IPS-NIHi7 (cell line): ENCODE data around the gene MEGF11.
A peak's percentile ranks its signal among the peaks of the same experiment; 100 is the strongest.

Experiments used
- DNase-seq: peaks from one replicate; pipeline ENCODE4 v3.0.0; 2012; ENCODE audit warnings: mixed read lengths; ENCODE audit errors: extremely low spot score

The MEGF11 gene

DNA sequence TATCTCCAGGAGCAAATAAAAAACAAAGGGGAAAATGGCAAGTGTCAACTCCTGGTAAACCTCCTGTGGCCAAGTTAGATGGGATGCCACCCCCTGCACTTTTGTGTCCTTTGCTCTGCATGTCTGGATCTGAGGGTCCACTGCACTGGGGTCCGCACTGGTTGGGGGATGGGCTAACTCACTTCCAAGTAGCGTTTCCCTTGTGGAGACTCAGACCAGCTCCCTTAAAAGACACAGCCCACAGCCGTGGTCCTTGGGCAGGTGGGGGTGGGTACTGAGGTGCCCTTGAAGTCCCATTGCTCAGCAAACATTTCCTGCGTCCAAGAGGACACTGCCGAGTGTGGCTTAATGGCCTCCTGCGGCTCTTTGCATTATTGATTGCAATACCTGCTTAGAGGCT is 188.2 kb downstream of the MEGF11 start:
- no peak for DNase-seq

GRCh38 chr15:66063147-66063546 is 190.4 kb downstream of the MEGF11 start:
- no peak for DNase-seq

- DNase-seq: no peak
Measured at GRCh38 chr15:66057089-66057488, 196.5 kb downstream of the MEGF11 start.

GRCh38 chr15:66053991-66054390 is 199.6 kb downstream of the MEGF11 start:
- no peak for DNase-seq

DNA sequence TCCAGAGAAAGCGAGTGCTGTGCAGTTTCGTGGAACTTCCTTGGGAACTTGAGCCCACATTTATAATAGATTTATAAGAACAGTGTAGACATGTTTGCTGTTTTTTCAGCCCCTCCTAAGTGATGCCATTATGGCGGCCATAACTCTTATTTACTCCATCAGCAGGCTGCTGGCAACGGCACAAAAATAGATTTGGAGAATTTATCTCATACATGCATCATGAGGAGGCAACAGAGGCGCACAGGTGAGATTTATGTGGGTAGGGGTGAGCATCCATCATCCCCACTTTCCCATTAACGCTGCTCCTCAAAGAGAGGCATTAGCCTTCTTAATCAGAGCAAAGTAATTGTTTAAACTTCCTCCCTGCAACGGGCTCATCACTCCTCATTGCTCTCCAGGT is 201.7 kb downstream of the MEGF11 start:
- no peak for DNase-seq

DNA sequence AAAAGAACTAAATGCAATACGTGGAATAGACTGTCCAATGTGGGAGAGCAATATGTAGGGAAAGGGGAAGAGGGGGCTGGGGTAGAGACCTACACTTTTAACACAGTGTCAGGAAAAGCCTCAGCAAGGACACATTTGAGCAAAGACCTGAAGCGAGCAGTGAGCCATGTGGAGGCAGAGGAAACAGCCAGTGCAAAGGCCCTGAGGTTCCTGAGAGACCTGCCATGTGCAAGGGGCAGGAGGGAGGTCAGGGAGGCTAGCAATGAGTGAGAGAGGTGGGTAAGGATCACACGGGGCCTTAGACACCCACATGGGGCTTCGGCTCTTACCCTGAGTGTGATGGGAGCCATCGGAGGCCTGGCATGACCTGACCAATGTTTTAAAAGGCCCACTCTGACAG is 203.3 kb downstream of the MEGF11 start:
- DNase-seq: no peak

GRCh38 chr15:66049353-66049752 is 204.2 kb downstream of the MEGF11 start:
- no peak for DNase-seq

GRCh38 chr15:66047321-66048024 is 206.1 kb downstream of the MEGF11 start:
- no peak for DNase-seq

DNA sequence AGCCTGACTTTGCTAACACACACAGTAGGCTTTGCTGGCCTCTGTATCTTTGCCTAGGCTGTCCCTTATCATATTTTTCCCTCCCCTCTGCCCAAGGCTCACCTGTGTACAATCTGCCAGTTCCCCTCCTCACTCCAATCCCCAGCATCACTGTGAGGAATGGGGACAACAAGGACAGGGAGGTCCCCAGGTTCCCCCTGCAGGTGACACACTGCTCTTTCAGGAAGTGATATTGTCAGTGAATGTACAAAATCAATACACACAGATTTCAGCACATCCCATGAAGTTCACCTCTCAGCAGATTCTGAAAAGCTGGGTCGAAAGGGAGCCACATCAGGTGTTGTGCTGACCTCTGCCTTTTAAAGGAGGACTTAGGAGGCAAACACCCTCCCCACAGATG is 206.8 kb downstream of the MEGF11 start:
- DNase-seq: no peak

- DNase-seq: no peak
Measured at GRCh38 chr15:66046326-66046725, 207.2 kb downstream of the MEGF11 start.

- no peak for DNase-seq
Measured at GRCh38 chr15:66045542-66045941, 208.0 kb downstream of the MEGF11 start.

DNA sequence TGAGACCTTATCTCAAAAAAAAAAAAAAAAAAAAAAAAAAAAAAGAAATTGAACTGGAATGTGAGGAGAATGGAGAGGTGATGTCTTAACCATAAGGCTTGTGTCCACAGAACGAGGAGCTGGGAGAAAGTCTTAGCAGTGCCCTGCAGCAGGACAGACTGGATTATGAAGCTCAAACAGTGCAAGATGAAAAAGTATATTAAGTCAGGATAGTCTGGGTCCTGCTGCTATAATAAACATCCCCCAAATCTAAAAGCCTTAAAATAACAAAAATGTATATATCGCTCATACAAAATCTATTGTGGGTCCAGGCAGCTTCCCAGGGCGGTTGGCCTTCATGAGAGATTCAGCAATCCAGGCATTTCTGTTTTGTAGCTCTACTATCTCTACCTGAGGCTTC is 208.7 kb downstream of the MEGF11 start:
- no peak for DNase-seq

GRCh38 chr15:66043264-66043663 is 210.3 kb downstream of the MEGF11 start:
- DNase-seq: no peak

DNA sequence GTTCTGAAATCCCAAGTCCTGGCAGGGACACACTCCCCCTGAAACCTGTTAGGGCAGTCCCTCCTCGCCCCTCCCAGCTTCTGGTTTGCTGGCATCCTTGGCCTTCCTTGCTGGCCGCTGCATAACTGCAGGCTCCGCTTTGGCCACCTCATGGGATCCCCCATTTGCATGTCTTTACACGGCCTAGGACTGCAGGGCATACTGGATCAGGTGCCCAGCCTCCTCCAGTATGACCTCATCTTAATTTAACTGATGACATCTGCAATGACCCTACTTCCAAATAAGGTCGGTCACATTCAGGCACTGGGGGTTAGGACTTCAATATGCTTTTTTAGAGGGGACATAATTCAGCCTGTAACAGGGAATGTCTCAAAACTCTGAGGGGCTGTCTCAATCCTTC is 210.9 kb downstream of the MEGF11 start:
- DNase-seq: peak; percentile 84

- no peak for DNase-seq
Measured at GRCh38 chr15:66041276-66041675, 212.3 kb downstream of the MEGF11 start.

DNA sequence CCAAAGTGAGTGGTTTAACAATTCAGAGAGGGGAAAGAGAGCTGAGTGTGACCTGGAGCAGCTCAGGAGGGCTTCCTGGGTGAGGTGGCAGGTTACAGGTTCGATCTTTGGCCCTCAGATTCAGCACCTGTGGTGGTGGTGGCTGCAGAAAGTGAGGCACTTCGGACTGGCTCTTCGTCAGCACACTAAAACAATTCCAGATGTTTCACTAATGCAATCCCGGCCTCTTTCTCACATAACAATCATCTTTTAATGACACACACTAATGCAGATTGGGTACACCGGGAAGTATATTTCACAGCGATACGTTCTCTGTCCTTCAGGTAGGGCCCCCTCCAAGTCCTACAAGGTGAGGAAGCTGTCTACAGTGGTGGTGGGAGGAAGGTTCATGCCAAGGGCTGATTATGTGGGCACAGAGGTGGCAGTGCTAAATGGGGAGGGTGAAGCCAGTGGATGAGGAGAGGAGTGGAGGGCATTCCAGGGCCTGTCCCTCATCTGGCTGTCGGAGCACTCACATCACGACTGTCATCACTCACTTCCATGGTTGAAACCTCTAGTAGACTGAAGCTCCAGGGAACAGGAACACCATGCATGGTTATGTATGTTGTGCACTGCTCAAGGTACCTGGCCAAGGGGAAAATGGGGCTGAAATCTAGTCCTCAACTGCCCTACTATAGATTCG is 213.2 kb downstream of the MEGF11 start:
- no peak for DNase-seq

GRCh38 chr15:66039117-66039871 is 214.3 kb downstream of the MEGF11 start:
- peak; percentile 72 for DNase-seq

DNA sequence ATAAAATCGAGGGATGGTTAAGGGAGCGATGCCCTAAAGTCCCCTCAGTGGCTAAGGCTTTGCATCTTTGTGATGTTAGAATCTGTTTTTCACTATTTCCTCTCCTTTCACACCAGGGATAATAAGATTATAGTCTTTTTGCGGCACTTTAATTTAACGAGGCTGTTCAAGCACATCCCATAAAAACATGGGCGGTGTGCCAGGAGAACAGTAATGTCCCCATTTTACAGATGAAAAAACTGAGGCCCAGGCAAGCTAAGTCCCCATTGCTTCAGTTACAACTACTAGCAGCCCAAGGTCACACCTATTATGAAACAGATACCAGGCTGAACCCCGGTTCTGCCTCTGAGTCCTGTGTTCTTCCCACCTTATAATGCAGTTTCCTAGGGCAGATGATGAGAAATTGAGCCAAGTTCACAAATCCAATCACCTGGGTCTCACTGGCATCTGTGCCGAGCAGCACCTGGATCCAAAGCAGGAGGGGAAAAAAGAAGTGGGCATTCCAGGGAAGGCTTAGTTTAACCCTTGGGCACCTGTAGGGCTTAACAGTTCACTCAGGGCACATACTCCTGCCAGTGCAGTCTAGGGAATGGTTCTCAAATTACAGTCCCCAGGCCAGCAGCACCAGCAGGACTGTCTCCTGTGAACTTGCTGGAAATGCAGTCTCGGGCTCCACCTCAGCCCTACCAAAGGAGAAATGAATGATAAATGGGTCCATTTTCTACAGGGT is 215.0 kb downstream of the MEGF11 start:
- DNase-seq: peak; percentile 37

- DNase-seq: no peak
Measured at GRCh38 chr15:66036859-66037258, 216.7 kb downstream of the MEGF11 start.

GRCh38 chr15:66035901-66036300 is 217.6 kb downstream of the MEGF11 start:
- no peak for DNase-seq

DNA sequence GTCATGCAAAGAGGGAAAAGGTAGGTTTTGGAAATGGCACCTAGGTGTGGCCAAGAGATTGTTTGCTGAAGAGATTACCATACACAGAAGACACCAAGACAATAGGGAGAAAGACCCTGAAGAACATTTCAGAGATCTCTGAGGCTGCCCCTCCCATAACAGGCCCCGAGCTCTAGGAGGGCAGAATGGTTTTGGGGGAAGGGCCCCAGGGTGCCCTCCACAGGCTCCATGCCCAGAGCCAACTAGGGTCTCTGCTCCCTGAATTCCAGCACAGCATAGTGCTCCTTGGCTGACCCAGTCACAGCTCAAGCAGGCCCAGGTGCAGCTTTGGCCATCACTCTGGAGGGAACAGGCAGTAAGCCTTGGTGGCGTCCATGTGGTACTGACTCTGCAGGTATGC is 220.4 kb downstream of the MEGF11 start:
- no peak for DNase-seq

DNA sequence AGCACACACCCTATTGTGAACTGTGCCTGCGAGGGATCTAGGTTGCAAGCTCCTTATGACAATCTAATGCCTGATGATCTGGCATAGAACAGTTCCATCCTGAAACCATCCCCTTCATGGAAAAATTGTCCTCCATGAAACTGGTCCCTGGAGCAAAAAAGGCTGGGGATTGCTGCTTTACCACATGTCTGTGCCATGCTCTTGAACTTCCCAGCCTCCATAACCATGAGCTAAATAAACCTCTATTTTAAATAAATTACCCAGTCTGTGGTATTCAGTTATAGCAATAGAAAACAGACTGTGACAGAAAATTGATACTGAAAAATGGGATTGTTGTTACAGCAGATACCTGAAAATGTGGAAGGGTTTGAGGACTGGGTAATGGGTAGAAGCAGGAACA is 221.5 kb downstream of the MEGF11 start:
- no peak for DNase-seq
